ENCODE data around the gene SLC35E3. TPM values are rescaled to one million over a fixed set of nuclear protein-coding genes. Genes with fewer than 3 reads are reported as not detected.

The SLC35E3 gene
- total RNA-seq, 1 donor from 2014 or later: 3.4 TPM

- no peak for DNase-seq
Measured at GRCh38 chr12:68771223-68771925, 25.4 kb downstream of the SLC35E3 start.

GRCh38 chr12:68772714-68773113 is 26.7 kb downstream of the SLC35E3 start:
- DNase-seq: no peak

GRCh38 chr12:68773582-68773981 is 27.6 kb downstream of the SLC35E3 start:
- no peak for DNase-seq

GRCh38 chr12:68775121-68775630 is 29.2 kb downstream of the SLC35E3 start:
- DNase-seq: no peak

- DNase-seq: no peak
Measured at GRCh38 chr12:68776976-68777610, 31.1 kb downstream of the SLC35E3 start.

- DNase-seq: no peak
Measured at GRCh38 chr12:68779280-68779679, 33.3 kb downstream of the SLC35E3 start.

GRCh38 chr12:68780731-68781130 is 34.8 kb downstream of the SLC35E3 start:
- no peak for DNase-seq

GRCh38 chr12:68781728-68782127 is 35.8 kb downstream of the SLC35E3 start:
- DNase-seq: no peak

GRCh38 chr12:68784015-68784414 is 38.0 kb downstream of the SLC35E3 start:
- no peak for DNase-seq

- no peak for DNase-seq
Measured at GRCh38 chr12:68785358-68785757, 39.4 kb downstream of the SLC35E3 start.

GRCh38 chr12:68785823-68786222 is 39.8 kb downstream of the SLC35E3 start:
- no peak for DNase-seq

GRCh38 chr12:68786929-68787328 is 41.0 kb downstream of the SLC35E3 start:
- no peak for DNase-seq

GRCh38 chr12:68788554-68789143 is 42.7 kb downstream of the SLC35E3 start:
- DNase-seq: no peak

GRCh38 chr12:68789144-68789878 is 43.3 kb downstream of the SLC35E3 start:
- DNase-seq: no peak

- no peak for DNase-seq
Measured at GRCh38 chr12:68790081-68790951, 44.3 kb downstream of the SLC35E3 start.

- no peak for DNase-seq
Measured at GRCh38 chr12:68790952-68791234, 44.9 kb downstream of the SLC35E3 start.

- DNase-seq: no peak
Measured at GRCh38 chr12:68791897-68792481, 46.0 kb downstream of the SLC35E3 start.

- no peak for DNase-seq
Measured at GRCh38 chr12:68792952-68793351, 47.0 kb downstream of the SLC35E3 start.

- no peak for DNase-seq
Measured at GRCh38 chr12:68793436-68793835, 47.5 kb downstream of the SLC35E3 start.

- no peak for DNase-seq
Measured at GRCh38 chr12:68793975-68794652, 48.1 kb downstream of the SLC35E3 start.

- no peak for DNase-seq
Measured at GRCh38 chr12:68794653-68795251, 48.8 kb downstream of the SLC35E3 start.

Data from skin of body (tissue), 2 donors.